IMR-90 (cell line): ENCODE measurements around the gene ZNF469. TPM values are rescaled to one million over a fixed set of nuclear protein-coding genes. Genes with fewer than 3 reads are reported as not detected.

Experiments used
- ATAC-seq: fragments of 200-7000 bp; cut with Tn5 transposase; 2 replicates; pipeline ENCODE4 v1.9.1; 2020; ENCODE audit warnings: low read depth, mild to moderate bottlenecking, moderate library complexity
- BruUV-seq: library from RNA; stranded (reverse); fragments of 400-500 nt; replicated peaks from 2 replicates; lab custom pipeline; 2021; lab: Mats Ljungman, UMichigan
- CTCF ChIA-PET: fragments of 300-600 bp; formaldehyde crosslinking; extraction: SDS; loops from one replicate; lab custom pipeline; 2021; ENCODE audit warnings: antibody characterized with exemption; lab: Yijun Ruan, JAX
- POLR2A ChIA-PET: fragments of 300-600 bp; sonication (Branson Sonifier 250); formaldehyde crosslinking; loops from one replicate; lab custom pipeline; 2022; ENCODE audit warnings: antibody characterized with exemption; ENCODE audit not compliant: unreplicated experiment; lab: Charles Lee
- DNase-seq: peaks from one replicate; pipeline ENCODE4 v3.0.0; 2013
- H2AFZ ChIP-seq: replicated peaks from 2 replicates; pipeline ENCODE3; 2013; ENCODE audit warnings: low read length, mild to moderate bottlenecking; ENCODE audit not compliant: poor library complexity
- H2AK5ac ChIP-seq: 2 replicates; pipeline ENCODE4 v1.6.1; 2013; ENCODE audit warnings: low read depth, low read length, inconsistent platforms
- H2AK9ac ChIP-seq: replicated peaks from 2 replicates; pipeline ENCODE3; 2013; ENCODE audit warnings: mild to moderate bottlenecking, low read depth, low read length, moderate library complexity; ENCODE audit not compliant: poor library complexity
- H2BK120ac ChIP-seq: 2 replicates; pipeline ENCODE4 v1.6.1; 2013; ENCODE audit warnings: low read depth, low read length, inconsistent platforms
- H2BK15ac ChIP-seq: 3 replicates; pipeline ENCODE4 v1.6.1; 2013; ENCODE audit warnings: low read depth, low read length, inconsistent platforms
- H2BK20ac ChIP-seq: 2 replicates; pipeline ENCODE4 v1.6.1; 2013; ENCODE audit warnings: low read depth, mild to moderate bottlenecking, inconsistent platforms, low read length, moderate library complexity
- H2BK5ac ChIP-seq: 2 replicates; pipeline ENCODE4 v1.6.1; 2013; ENCODE audit warnings: mild to moderate bottlenecking, low read depth, low read length, inconsistent platforms; ENCODE audit not compliant: poor library complexity, severe bottlenecking
- H3K14ac ChIP-seq: replicated peaks from 2 replicates; pipeline ENCODE4 v1.6.1; 2013; ENCODE audit warnings: low read depth, low read length, inconsistent platforms
- H3K18ac ChIP-seq: 2 replicates; pipeline ENCODE4 v1.6.1; 2013; ENCODE audit warnings: low read depth, low read length, control low read depth
- H3K23ac ChIP-seq: 2 replicates; pipeline ENCODE4 v1.6.1; 2013; ENCODE audit warnings: low read depth, low read length, inconsistent platforms
- H3K27ac ChIP-seq: 2 replicates; pipeline ENCODE4 v1.5.1; 2013; ENCODE audit warnings: mild to moderate bottlenecking, control low read depth, low read length; ENCODE audit not compliant: insufficient read depth
- H3K27me3 ChIP-seq: 2 replicates; pipeline ENCODE4 v1.6.1; 2013; ENCODE audit warnings: low read length; ENCODE audit not compliant: control insufficient read depth, insufficient read depth
- H3K36me3 ChIP-seq: 2 replicates; pipeline ENCODE4 v1.6.1; 2013; ENCODE audit warnings: low read length, mixed read lengths; ENCODE audit not compliant: control insufficient read depth, insufficient read depth
- H3K4ac ChIP-seq: 2 replicates; pipeline ENCODE4 v1.6.1; 2013; ENCODE audit warnings: low read depth, low read length, inconsistent platforms
- H3K4me1 ChIP-seq: 2 replicates; pipeline ENCODE4 v1.6.1; 2013; ENCODE audit warnings: low read length, mixed read lengths; ENCODE audit not compliant: control insufficient read depth, insufficient read depth
- H3K4me2 ChIP-seq: 2 replicates; pipeline ENCODE4 v1.6.1; 2013; ENCODE audit warnings: low read depth, mild to moderate bottlenecking, control low read depth, low read length, moderate library complexity
- H3K4me3 ChIP-seq: 2 replicates; pipeline ENCODE4 v1.5.1; 2013; ENCODE audit warnings: low read depth, mild to moderate bottlenecking, control low read depth, low read length, moderate library complexity; ENCODE audit not compliant: insufficient read depth
- H3K56ac ChIP-seq: 2 replicates; pipeline ENCODE4 v1.6.1; 2013; ENCODE audit warnings: low read length, inconsistent platforms; ENCODE audit not compliant: insufficient read depth; ENCODE audit errors: extremely low read depth
- H3K79me1 ChIP-seq, 2 experiments: 2 replicates each; pipeline ENCODE4 v1.6.1; 2013; ENCODE audit warnings: low read length in 2 of 2, inconsistent platforms in 1 of 2, low read depth in 1 of 2
- H3K9ac ChIP-seq: 2 replicates; pipeline ENCODE4 v1.6.1; 2013; ENCODE audit warnings: low read depth, low read length, control low read depth
- H3K9me1 ChIP-seq: 2 replicates; pipeline ENCODE4 v1.6.1; 2013; ENCODE audit warnings: low read length, inconsistent platforms; ENCODE audit not compliant: insufficient read depth
- H3K9me3 ChIP-seq: 2 replicates; pipeline ENCODE4 v1.6.1; 2013; ENCODE audit warnings: low read length; ENCODE audit not compliant: control insufficient read depth, insufficient read depth
- H4K20me1 ChIP-seq: 2 replicates; pipeline ENCODE4 v1.6.1; 2013; ENCODE audit warnings: low read length, inconsistent platforms; ENCODE audit not compliant: insufficient read depth
- H4K5ac ChIP-seq: 2 replicates; pipeline ENCODE4 v1.6.1; 2013; ENCODE audit warnings: mild to moderate bottlenecking, low read depth, low read length, control low read depth
- H4K8ac ChIP-seq, 2 experiments: 2 replicates each; pipeline ENCODE4 v1.6.1; 2013; ENCODE audit warnings: low read depth in 2 of 2, low read length in 2 of 2, control low read depth in 1 of 2, inconsistent platforms in 1 of 2
- H4K91ac ChIP-seq: 2 replicates; pipeline ENCODE4 v1.6.1; 2013; ENCODE audit warnings: low read depth, low read length, inconsistent platforms; ENCODE audit not compliant: insufficient read depth
- CHD1 ChIP-seq: IDR thresholded peaks from 2 replicates; pipeline ENCODE4 v1.6.1; 2012; ENCODE audit warnings: low read depth, low read length, improper control_type of control experiment
- FOS ChIP-seq: fragments of 150-350 bp; IDR thresholded peaks from 2 replicates; pipeline ENCODE4 v1.6.1; 2016; ENCODE audit warnings: low read depth, low read length
- MAFK ChIP-seq: IDR thresholded peaks from 2 replicates; pipeline ENCODE4 v1.6.1; 2012; ENCODE audit warnings: low read depth, low read length, improper control_type of control experiment
- MAZ ChIP-seq: IDR thresholded peaks from 2 replicates; pipeline ENCODE4 v1.6.1; 2012; ENCODE audit warnings: low read depth, mild to moderate bottlenecking, low read length, improper control_type of control experiment, moderate library complexity, borderline replicate concordance
- NFE2L2 ChIP-seq: fragments of 150-350 bp; IDR thresholded peaks from 2 replicates; pipeline ENCODE4 v1.6.1; 2016; ENCODE audit warnings: low read depth, mild to moderate bottlenecking, low read length
- RAD21 ChIP-seq: IDR thresholded peaks from 2 replicates; pipeline ENCODE4 v1.6.1; 2012; ENCODE audit warnings: low read length, improper control_type of control experiment
- RCOR1 ChIP-seq: IDR thresholded peaks from 2 replicates; pipeline ENCODE4 v1.6.1; 2012; ENCODE audit warnings: mild to moderate bottlenecking, low read length, improper control_type of control experiment; ENCODE audit not compliant: insufficient replicate concordance
- RFX5 ChIP-seq: IDR thresholded peaks from 2 replicates; pipeline ENCODE4 v1.8.0; 2012; ENCODE audit warnings: low read depth, mild to moderate bottlenecking, low read length, moderate library complexity
- SMC3 ChIP-seq: fragments of 150-350 bp; IDR thresholded peaks from 2 replicates; pipeline ENCODE4 v1.6.1; 2016; ENCODE audit warnings: low read depth, mild to moderate bottlenecking, antibody characterized with exemption, low read length, moderate library complexity
- WGBS, 2 experiments: methylation state at CpG; one replicate each; pipeline versions ENCODE4 v1.1.5 to v1.1.7; 2013; ENCODE audit warnings: missing lambda C conversion rate in 2 of 2; ENCODE audit not compliant: insufficient read length in 1 of 2; ENCODE audit errors: extremely low coverage in 2 of 2; 5-methylcytosine and 5-hydroxymethylcytosine counted together
- dilution Hi-C: fragments of 300-500 bp; cut with HindIII; formaldehyde crosslinking; loops from one replicate; pipeline ENCODE4 v1.14.3; 2018; ENCODE audit warnings: low sequenced_read_pairs; ENCODE audit not compliant: unreplicated experiment
- in situ Hi-C: fragments of 300-500 bp; cut with MboI; formaldehyde crosslinking; loops from 3 replicates; pipeline ENCODE4 v1.14.3; 2019; ENCODE audit warnings: low sequenced_read_pairs, inconsistent platforms, mixed read lengths
- intact Hi-C: fragments of 100-400 bp; cut with micrococcal nuclease; formaldehyde crosslinking; loops from 2 replicates; pipeline ENCODE4 v1.10.0; 2022
- polyA plus RNA-seq, 3 experiments: library from polyadenylated mRNA; depleted of rRNA; stranded (reverse); fragments of >200 nt; gene quantifications; 2 replicates each; pipeline ENCODE4 v1.2.3, GENCODE V29; 2012; ENCODE audit warnings: low replicate concordance in 1 of 3
- total RNA-seq: library from RNA; depleted of rRNA; stranded (reverse); fragments of >200 nt; gene quantifications from 2 replicates; pipeline ENCODE4 v1.2.3, GENCODE V29; 2012
- TF ChIP-seq, protein P1 (sequence below): fragments of 150-350 bp; IDR thresholded peaks from 2 replicates; pipeline ENCODE4 v1.6.1; 2017; ENCODE audit warnings: mild to moderate bottlenecking, antibody characterized with exemption, low read length, low read depth

The ZNF469 gene
- total and polyA plus RNA-seq, 2 of the 4 experiments (the other 2 are of a cell fraction) = 1.1 to 13.3 TPM

DNA sequence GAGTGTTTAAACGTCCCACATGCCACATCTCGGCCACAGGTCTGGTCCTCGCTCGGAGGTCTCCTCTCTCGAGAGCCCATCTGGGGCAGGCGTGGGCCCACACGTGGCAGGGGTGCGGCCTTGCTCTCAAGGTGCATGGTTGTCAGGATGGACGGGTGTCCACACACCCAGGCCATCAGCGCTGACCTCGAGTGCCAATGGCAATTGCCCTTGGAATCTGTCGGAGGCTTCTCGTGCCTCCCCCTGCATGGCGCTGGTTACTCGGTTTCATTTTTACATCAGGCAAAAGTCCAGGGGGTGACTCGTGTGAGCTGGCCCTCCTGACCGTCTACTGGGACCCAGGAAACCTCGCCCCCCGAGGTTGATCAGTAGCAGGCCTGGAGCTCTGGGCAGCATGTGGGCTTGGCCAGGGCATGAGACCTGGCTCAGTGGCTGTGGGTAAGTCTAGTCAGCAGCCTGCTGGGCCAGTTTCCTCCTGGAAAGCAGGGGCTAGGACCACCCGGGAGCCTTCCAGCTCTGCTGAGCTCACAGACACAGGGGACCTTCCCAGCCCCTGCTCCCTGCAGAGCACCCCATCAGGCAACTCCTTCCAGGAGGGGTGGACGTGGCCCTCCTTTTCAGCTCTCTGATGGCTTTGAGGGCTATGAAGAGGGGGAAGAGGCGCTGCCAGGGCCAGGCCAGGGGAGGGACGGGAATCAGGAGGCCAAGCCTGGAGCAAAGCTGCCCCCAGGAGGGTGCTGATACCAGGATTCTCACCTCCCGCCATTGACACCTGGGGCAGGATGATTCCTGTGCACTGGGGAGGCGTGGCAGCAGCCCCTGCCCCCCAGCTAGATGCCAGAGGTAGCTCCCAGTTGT, 3.7 kb upstream of the ZNF469 start:
- intact Hi-C loops (no loop called here), dilution Hi-C loops (no loop called here), in situ Hi-C loops (no loop called here)
- TF ChIP-seq MAFK (no peak), MAZ (no peak), RFX5 (no peak), RAD21 (no peak), NFE2L2 (no peak), FOS (no peak), RCOR1 (no peak), CHD1 (no peak), SMC3 (no peak)
- TF ChIP-seq, protein P1, sequence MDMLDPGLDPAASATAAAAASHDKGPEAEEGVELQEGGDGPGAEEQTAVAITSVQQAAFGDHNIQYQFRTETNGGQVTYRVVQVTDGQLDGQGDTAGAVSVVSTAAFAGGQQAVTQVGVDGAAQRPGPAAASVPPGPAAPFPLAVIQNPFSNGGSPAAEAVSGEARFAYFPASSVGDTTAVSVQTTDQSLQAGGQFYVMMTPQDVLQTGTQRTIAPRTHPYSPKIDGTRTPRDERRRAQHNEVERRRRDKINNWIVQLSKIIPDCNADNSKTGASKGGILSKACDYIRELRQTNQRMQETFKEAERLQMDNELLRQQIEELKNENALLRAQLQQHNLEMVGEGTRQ = no peak
- no peak overlapping the region for H4K5ac ChIP-seq
- peak overlapping the region; percentile 14 for H2AK9ac ChIP-seq
- peaks cover 3 to 31% of the 10 kb centered on the region in 2 experiments; a peak in 3 of 4 replicates for H3K79me1 ChIP-seq
- H3K36me3 ChIP-seq = no peaks in the 10 kb centered on the region
- peak overlapping the region; percentile 52; the same call in 1 of the 3 replicates for H2BK15ac ChIP-seq
- ChIA-PET CTCF (interaction anchor here (1.3 kb wide), 1 partner anchor 47 kb away, joined by 3 read pairs; no protein-coding TSS in a partner anchor), POLR2A (no interaction called here)
- no peak overlapping the region for H3K23ac ChIP-seq
- H3K4me3 ChIP-seq = no peak overlapping the region
- peak; percentile 35 for DNase-seq
- WGBS, 2 experiments = 90% methylated on average over 18 of the region's 25 CpGs; no CpG with 5 or more reads in 1 of the 2 experiments
- no peak overlapping the region for H3K27ac ChIP-seq
- H2AK5ac ChIP-seq = peak overlapping the region; percentile 86
- H2BK20ac ChIP-seq = peak overlapping the region; percentile 18; the same call in 1 of the 2 replicates
- peaks cover 2% of the 10 kb centered on the region for H4K20me1 ChIP-seq
- no peak overlapping the region for H2BK5ac ChIP-seq
- H4K91ac ChIP-seq = peak overlapping the region; percentile 21
- H3K9me3 ChIP-seq = no peaks in the 10 kb centered on the region
- peak overlapping the region; percentile 48 for H2AFZ ChIP-seq
- no peak overlapping the region for H4K8ac ChIP-seq
- H3K14ac ChIP-seq = no peak overlapping the region
- H3K9ac ChIP-seq = no peak overlapping the region
- ATAC-seq = no peak
- H3K18ac ChIP-seq = no peak overlapping the region
- H2BK120ac ChIP-seq = peak overlapping the region; percentile 48; the same call in 1 of the 2 replicates
- no peak overlapping the region for H3K4me2 ChIP-seq
- no TSS peak for BruUV-seq
- no peak overlapping the region for H3K56ac ChIP-seq
- peak overlapping the region; percentile 35; the same call in 1 of the 2 replicates for H3K4ac ChIP-seq
- no peaks in the 10 kb centered on the region for H3K27me3 ChIP-seq
- peaks cover 25% of the 10 kb centered on the region for H3K9me1 ChIP-seq
- peaks cover 10% of the 10 kb centered on the region for H3K4me1 ChIP-seq
